Smooth muscle cell of the brain vasculature (primary cell): Measurements from ENCODE around the gene EDRF1.

Experiments used
- DNase-seq: peaks from one replicate; pipeline ENCODE4 v3.0.0-alpha.2; 2012; ENCODE audit warnings: low read depth, low spot score

EDRF1 gene

GRCh38 chr10:125765835-125766234 is 46.3 kb downstream of the EDRF1 start:
- DNase-seq: no peak

- DNase-seq: no peak
These were observed 47.0 kb downstream of the EDRF1 start for GRCh38 chr10:125766511-125766910.

- DNase-seq: no peak
These were observed 48.8 kb downstream of the EDRF1 start for GRCh38 chr10:125768219-125768855.

- no peak for DNase-seq
These were observed 49.7 kb downstream of the EDRF1 start for GRCh38 chr10:125769175-125769574.

GRCh38 chr10:125770844-125771243 is 51.3 kb downstream of the EDRF1 start:
- no peak for DNase-seq

- no peak for DNase-seq
These were observed 52.8 kb downstream of the EDRF1 start for GRCh38 chr10:125772112-125772863.

- DNase-seq: no peak
These were observed 53.3 kb downstream of the EDRF1 start for GRCh38 chr10:125772864-125773180.

- no peak for DNase-seq
These were observed 54.4 kb downstream of the EDRF1 start for GRCh38 chr10:125773687-125774543.

- DNase-seq: no peak
These were observed 55.2 kb downstream of the EDRF1 start for GRCh38 chr10:125774581-125775191.

- no peak for DNase-seq
These were observed 56.1 kb downstream of the EDRF1 start, which contains the start of gene MMP21 for GRCh38 chr10:125775491-125776106. Gene MMP21 (minus strand): TSS chr10:125775821. CDS start chr10:125775821, 0 bp downstream.

- DNase-seq: no peak
These were observed 58.3 kb downstream of the EDRF1 start for GRCh38 chr10:125777806-125778205.

GRCh38 chr10:125778556-125778955 is 59.0 kb downstream of the EDRF1 start:
- no peak for DNase-seq

GRCh38 chr10:125779403-125780327 is 60.2 kb downstream of the EDRF1 start:
- no peak for DNase-seq

- no peak for DNase-seq
These were observed 61.9 kb downstream of the EDRF1 start for GRCh38 chr10:125781374-125781773.

GRCh38 chr10:125782054-125782453 is 62.5 kb downstream of the EDRF1 start:
- no peak for DNase-seq

GRCh38 chr10:125782616-125783015 is 63.1 kb downstream of the EDRF1 start:
- DNase-seq: no peak

GRCh38 chr10:125783408-125783807 is 63.9 kb downstream of the EDRF1 start:
- no peak for DNase-seq

- no peak for DNase-seq
These were observed 64.4 kb downstream of the EDRF1 start for GRCh38 chr10:125783957-125784356.

- no peak for DNase-seq
These were observed 66.3 kb downstream of the EDRF1 start for GRCh38 chr10:125785791-125786190.
